ENCODE results near the gene MRPS14.

MRPS14 gene

DNA sequence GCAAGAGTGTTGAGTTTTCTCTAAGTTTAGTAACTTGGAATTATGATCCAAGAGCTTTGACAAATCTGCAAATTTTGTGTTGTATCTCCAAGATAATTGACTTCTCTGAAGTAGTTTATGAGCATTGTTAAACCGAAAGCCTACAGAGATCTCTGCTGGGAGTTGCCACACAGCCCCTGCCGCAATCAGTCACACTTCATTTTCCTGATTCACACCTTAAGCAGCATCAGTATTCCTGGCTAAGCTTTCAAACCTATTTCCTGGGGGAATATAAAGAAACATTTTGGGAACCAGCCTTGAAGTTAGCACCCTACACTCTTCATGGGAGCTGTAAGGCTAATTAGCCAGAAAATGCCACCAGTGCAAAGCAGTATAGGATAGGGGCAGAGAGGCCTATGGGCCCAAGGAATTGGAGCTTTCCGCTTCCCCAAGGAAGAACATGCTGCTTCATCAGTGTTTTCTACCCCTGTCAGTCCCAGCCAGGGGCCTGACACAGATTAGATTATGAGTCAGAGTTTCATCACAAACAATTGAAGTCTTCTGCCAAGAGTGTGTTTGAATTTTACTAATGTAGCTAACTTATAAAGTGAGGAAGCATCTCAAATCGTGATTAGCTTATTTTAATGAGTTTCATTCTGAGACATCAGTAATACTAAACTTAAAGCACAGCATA lies 46.7 kb downstream of the MRPS14 start:
- H3K27ac ChIP-seq (ENCODE audit: low read depth, low read length): no peak overlapping the region
- peaks cover 5% of the 10 kb centered on the region for H3K4me1 ChIP-seq (ENCODE audit: control insufficient read depth, low read length)
- H3K4me3 ChIP-seq (ENCODE audit: low read length): no peak overlapping the region
- H3K36me3 ChIP-seq (ENCODE audit: control insufficient read depth, low read length): peaks cover 69% of the 10 kb centered on the region
- H4K20me1 ChIP-seq (ENCODE audit: control insufficient read depth, insufficient read depth, low read depth, low read length): no peaks in the 10 kb centered on the region
- H3K4me2 ChIP-seq (ENCODE audit: low read length): no peak overlapping the region
- no peaks in the 10 kb centered on the region for H3K9me3 ChIP-seq (ENCODE audit: control insufficient read depth, insufficient read depth, low read length)
- TF ChIP-seq EZH2phosphoT487 (IDR thresholded peaks at IDR 0.05; ENCODE audit: borderline replicate concordance, low read length): no peak
- no peak for TF ChIP-seq CTCF (IDR thresholded peaks at IDR 0.05; ENCODE audit: low read depth, low read length, poor library complexity, severe bottlenecking)
- H3F3A ChIP-seq (ENCODE audit: control insufficient read depth, insufficient read depth): peaks cover under 1% of the 10 kb centered on the region; the same call in 1 of the 2 replicates
- H3K27me3 ChIP-seq (ENCODE audit: control insufficient read depth, low read length): no peaks in the 10 kb centered on the region
- no peaks in the 10 kb centered on the region for H3K79me2 ChIP-seq (ENCODE audit: control insufficient read depth, low read length)
- no peaks in the 10 kb centered on the region for H3K9me2 ChIP-seq (replicated peaks; ENCODE audit: control insufficient read depth, low read length)

GRCh38 chr1:174975764-174976163 lies 47.5 kb downstream of the MRPS14 start:
- no peaks in the 10 kb centered on the region for H3K79me2 ChIP-seq (ENCODE audit: control insufficient read depth, low read length)
- H3F3A ChIP-seq (ENCODE audit: control insufficient read depth, insufficient read depth): peaks cover under 1% of the 10 kb centered on the region; the same call in 1 of the 2 replicates
- H3K9me3 ChIP-seq (ENCODE audit: control insufficient read depth, insufficient read depth, low read length): no peaks in the 10 kb centered on the region
- H3K36me3 ChIP-seq (ENCODE audit: control insufficient read depth, low read length): peaks cover 66% of the 10 kb centered on the region
- peaks cover 9% of the 10 kb centered on the region for H3K4me1 ChIP-seq (ENCODE audit: control insufficient read depth, low read length)
- H3K4me2 ChIP-seq (ENCODE audit: low read length): no peak overlapping the region
- H3K4me3 ChIP-seq (ENCODE audit: low read length): no peak overlapping the region
- no peak overlapping the region for H3K27ac ChIP-seq (ENCODE audit: low read depth, low read length)
- no peaks in the 10 kb centered on the region for H3K9me2 ChIP-seq (replicated peaks; ENCODE audit: control insufficient read depth, low read length)
- no peaks in the 10 kb centered on the region for H3K27me3 ChIP-seq (ENCODE audit: control insufficient read depth, low read length)
- TF ChIP-seq EZH2phosphoT487 (IDR thresholded peaks at IDR 0.05; ENCODE audit: borderline replicate concordance, low read length): no peak
- no peak for TF ChIP-seq CTCF (IDR thresholded peaks at IDR 0.05; ENCODE audit: low read depth, low read length, poor library complexity, severe bottlenecking)
- H4K20me1 ChIP-seq (ENCODE audit: control insufficient read depth, insufficient read depth, low read depth, low read length): no peaks in the 10 kb centered on the region

DNA sequence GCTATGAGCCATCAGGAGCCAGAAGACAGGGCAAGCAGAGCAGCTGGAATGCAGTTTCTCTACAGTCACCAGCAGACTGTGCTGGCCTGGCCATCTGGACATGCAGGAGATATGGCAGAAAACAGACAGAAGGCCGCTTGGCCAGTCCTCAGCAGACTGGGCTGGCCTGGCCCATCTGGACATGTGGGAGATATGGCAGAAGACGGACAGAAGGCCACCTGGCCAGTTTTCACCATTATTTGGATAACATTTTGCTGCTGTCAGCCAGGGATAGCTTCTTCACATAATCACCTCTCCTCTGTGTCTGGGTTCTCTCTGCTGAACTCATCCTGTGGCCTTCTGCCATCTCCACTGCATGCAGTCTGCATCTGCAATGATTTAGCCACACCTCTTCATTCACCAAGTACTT lies 48.5 kb downstream of the MRPS14 start:
- Histone ChIP-seq H3K27ac (ENCODE audit: low read depth, low read length) (no peak overlapping the region), H3F3A (ENCODE audit: control insufficient read depth, insufficient read depth) (peaks cover 4% of the 10 kb centered on the region; the same call in 1 of the 2 replicates), H3K9me2 (replicated peaks; ENCODE audit: control insufficient read depth, low read length) (no peaks in the 10 kb centered on the region), H3K27me3 (ENCODE audit: control insufficient read depth, low read length) (no peaks in the 10 kb centered on the region), H3K4me2 (ENCODE audit: low read length) (no peak overlapping the region), H3K4me3 (ENCODE audit: low read length) (no peak overlapping the region), H4K20me1 (ENCODE audit: control insufficient read depth, insufficient read depth, low read depth, low read length) (no peaks in the 10 kb centered on the region), H3K79me2 (ENCODE audit: control insufficient read depth, low read length) (no peaks in the 10 kb centered on the region), H3K9me3 (ENCODE audit: control insufficient read depth, insufficient read depth, low read length) (no peaks in the 10 kb centered on the region), H3K36me3 (ENCODE audit: control insufficient read depth, low read length) (peaks cover 64% of the 10 kb centered on the region), H3K4me1 (ENCODE audit: control insufficient read depth, low read length) (peaks cover 17% of the 10 kb centered on the region)
- no peak for TF ChIP-seq CTCF (IDR thresholded peaks at IDR 0.05; ENCODE audit: low read depth, low read length, poor library complexity, severe bottlenecking)
